C4-2B (cell line): ENCODE data around the gene CARD8.
"Not testable (repeated sequence)": the region's sequence is repeated elsewhere in the genome, so short reads cannot be mapped to it uniquely, and the experiment has no call there.

ENCODE experiments used
- H3K27ac ChIP-seq: fragments of 450-650 bp; 2 replicates; pipeline ENCODE4 v1.5.1; 2017
- ZFX ChIP-seq: fragments of 450-650 bp; IDR thresholded peaks from 2 replicates; pipeline ENCODE4 v1.6.1; 2017
- TF ChIP-seq, protein P1 (sequence below): fragments of 450-650 bp; conservative IDR thresholded peaks from 2 replicates; pipeline ENCODE4 v1.5.1; 2017; ENCODE audit warnings: mild to moderate bottlenecking

The CARD8 gene

DNA sequence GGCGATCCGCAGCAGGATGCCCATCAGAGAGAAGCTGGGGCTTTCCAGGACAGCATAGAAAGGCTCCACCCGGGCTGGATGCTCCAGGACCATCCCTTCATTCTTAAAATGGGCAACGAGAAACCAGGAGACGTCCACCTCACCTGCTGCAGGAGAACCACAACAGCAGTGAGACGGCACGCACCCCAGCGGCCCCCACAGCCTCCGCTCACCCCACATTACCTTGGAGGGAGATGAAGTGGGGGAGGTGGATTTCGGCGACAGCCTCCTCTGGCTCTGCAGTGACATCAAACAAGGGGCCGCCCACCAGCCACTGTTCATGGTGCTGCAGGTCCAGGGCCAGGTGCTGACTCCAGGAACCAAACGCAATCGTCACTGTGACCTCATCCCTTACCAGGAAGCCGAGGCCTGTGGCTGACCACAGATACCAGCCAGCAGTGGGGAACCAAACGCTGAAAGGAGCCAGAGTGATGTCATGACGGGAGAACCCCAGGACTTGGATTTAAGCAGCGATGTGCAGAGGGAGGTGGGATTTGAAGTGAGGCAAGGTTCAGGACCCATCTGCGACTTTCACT is 25.1 kb downstream of the CARD8 start:
- H3K27ac ChIP-seq: no peak overlapping the region
- TF ChIP-seq ZFX: no peak
- TF ChIP-seq, protein P1, sequence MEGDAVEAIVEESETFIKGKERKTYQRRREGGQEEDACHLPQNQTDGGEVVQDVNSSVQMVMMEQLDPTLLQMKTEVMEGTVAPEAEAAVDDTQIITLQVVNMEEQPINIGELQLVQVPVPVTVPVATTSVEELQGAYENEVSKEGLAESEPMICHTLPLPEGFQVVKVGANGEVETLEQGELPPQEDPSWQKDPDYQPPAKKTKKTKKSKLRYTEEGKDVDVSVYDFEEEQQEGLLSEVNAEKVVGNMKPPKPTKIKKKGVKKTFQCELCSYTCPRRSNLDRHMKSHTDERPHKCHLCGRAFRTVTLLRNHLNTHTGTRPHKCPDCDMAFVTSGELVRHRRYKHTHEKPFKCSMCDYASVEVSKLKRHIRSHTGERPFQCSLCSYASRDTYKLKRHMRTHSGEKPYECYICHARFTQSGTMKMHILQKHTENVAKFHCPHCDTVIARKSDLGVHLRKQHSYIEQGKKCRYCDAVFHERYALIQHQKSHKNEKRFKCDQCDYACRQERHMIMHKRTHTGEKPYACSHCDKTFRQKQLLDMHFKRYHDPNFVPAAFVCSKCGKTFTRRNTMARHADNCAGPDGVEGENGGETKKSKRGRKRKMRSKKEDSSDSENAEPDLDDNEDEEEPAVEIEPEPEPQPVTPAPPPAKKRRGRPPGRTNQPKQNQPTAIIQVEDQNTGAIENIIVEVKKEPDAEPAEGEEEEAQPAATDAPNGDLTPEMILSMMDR: no peak

DNA sequence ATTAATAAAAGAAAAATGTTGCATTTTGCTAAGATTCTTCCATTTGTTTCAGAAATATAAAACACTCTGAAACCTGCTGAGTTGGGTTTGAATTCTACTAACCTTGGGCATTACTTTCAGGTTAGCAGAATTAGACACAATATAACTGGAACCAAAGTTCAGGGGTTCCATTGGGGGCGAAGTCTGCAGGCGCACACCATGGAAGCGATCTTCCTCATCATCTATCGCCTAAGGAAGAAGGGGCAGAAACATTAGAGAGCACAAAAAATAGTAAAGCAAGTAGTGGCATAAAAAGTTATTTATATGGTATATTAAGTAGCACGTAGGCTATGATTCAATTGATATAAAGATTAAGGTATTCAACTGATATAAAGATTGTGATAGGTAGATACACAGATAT is 34.1 kb downstream of the CARD8 start:
- no peak for TF ChIP-seq ZFX
- TF ChIP-seq, protein P1: no peak
- H3K27ac ChIP-seq: no peak overlapping the region

- not testable (repeated sequence) for H3K27ac ChIP-seq
Observed at GRCh38 chr19:48220784-48221183, 34.9 kb downstream of the CARD8 start.

DNA sequence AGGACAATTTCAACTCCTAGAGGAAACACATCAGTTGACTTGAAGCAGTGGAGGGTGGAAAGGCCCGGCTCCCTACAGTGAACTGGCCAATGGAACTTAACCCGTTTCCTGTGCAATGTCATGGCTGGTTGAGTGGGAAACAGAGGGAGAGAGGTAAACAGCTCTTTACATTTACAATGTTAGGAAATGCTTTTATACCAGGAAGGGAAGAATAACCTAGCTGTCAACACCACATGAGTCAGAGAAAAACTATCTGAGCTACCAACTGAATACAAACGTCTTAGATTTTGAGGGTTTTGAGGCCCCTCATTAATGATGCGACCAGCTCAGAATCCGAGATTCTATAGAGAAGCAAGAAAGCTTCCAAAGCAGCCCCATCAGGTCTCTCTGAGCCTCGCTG is 36.7 kb downstream of the CARD8 start:
- TF ChIP-seq ZFX: no peak
- TF ChIP-seq, protein P1: no peak
- no peak overlapping the region for H3K27ac ChIP-seq

- H3K27ac ChIP-seq: no peak overlapping the region
Observed at GRCh38 chr19:48216933-48217332, 38.8 kb downstream of the CARD8 start.

DNA sequence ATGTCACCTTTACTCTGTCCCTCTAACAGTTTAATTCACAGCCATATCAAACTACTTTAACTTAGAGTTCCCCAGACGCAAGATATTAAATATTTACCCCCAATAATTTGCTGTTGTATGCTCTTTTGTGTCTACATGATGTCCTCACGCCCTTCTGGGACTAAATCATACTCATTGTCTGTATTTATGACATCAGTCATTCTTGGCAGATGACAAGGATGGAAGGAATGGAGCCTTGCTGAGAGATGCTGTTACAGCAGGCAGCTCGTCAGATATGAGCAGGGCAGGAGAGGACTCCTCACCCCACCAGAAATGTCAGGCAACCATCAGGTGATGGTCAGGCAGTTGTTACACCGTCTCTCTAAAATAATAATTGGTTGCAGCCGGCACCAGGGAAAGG is 41.8 kb downstream of the CARD8 start:
- TF ChIP-seq, protein P1: no peak
- TF ChIP-seq ZFX: no peak
- no peak overlapping the region for H3K27ac ChIP-seq

More at GRCh38 chr19:48216933-48217332, 38.8 kb downstream of the CARD8 start:
- TF ChIP-seq, protein P1: no peak
- TF ChIP-seq ZFX: no peak

DNA sequence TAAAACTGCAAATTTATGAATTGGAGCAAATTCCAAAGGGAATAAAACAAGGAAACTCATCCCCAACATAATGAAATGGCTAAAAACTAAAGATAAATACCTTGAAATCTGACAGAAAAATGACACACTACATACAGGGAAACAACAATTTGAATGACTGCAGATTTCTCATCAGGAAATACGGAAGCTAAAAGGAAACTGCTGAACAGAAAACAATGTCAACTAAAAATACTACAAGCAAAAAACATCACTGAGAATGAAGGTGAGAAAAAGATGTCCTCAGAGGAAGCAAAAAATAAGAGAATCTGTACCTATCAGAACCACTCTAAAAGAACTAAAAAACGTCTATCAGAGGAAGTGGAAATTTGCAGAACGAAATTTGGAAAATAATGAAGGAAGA is 45.7 kb downstream of the CARD8 start:
- H3K27ac ChIP-seq: no peak overlapping the region
- no peak for TF ChIP-seq ZFX
- TF ChIP-seq, protein P1: no peak

DNA sequence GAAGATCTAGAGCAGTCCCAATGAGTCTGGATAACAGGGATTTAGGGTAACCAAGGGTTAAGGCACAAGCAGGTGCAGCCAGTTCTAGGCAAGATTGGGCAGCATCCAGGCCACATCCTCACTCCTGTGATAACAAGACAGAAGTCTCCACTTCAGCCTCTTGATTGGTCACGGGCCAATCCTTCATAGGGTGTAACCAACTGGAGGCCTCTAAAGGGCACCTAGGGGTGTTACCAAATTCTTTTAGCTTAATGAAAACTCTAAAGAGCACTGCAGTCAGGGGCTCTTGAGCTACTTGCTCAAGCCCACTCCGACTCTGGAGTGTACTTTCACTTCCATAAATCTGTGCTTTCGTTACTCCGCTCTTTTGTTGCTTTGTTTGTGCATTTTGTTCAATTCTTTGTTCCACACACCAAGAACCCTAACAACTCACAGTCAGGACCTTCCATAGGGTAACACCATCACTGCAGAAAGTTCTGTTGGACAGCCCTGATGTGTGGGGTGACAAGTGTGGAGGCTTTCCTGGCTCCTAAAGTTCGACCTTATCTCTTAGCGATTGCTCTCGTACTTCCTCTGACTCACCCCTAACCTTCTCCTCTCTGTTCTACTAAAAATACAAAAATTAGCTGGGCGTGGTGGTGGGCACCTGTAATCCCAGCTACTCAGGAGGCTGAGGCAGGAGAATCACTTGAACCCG is 49.2 kb downstream of the CARD8 start:
- TF ChIP-seq, protein P1: no peak
- TF ChIP-seq ZFX: no peak
- H3K27ac ChIP-seq: no peak overlapping the region
